22Rv1 (cell line): Measurements from ENCODE around the gene SLC22A15.

ENCODE experiments used
- ZFX ChIP-seq: fragments of 450-650 bp; IDR thresholded peaks from 2 replicates; pipeline ENCODE4 v1.6.1; 2017; ENCODE audit warnings: antibody characterized with exemption, borderline replicate concordance
- TF ChIP-seq, protein P1 (sequence below): fragments of 450-650 bp; IDR thresholded peaks from 2 replicates; pipeline ENCODE4 v1.5.1; 2017; ENCODE audit warnings: mild to moderate bottlenecking

DNA sequence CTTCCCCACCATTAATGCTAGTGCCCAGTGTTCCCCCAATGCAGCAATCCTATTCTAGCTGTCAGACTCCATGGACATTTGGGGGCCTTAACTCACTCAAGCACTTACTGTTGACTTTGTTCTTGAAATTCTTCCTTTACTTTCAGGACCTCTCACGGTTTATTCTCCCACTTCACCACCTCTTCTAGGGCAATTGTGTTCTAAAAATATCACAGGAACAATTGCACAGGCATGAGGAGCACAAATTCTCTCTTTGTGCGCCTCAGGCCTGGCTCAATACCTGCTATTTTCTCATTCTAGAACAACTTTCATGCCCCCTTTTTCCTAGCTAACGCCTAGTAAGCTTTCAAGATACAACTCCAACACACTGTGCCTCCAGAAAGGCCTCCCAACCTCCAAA lies 142.2 kb downstream of the SLC22A15 start:
- TF ChIP-seq, protein P1, sequence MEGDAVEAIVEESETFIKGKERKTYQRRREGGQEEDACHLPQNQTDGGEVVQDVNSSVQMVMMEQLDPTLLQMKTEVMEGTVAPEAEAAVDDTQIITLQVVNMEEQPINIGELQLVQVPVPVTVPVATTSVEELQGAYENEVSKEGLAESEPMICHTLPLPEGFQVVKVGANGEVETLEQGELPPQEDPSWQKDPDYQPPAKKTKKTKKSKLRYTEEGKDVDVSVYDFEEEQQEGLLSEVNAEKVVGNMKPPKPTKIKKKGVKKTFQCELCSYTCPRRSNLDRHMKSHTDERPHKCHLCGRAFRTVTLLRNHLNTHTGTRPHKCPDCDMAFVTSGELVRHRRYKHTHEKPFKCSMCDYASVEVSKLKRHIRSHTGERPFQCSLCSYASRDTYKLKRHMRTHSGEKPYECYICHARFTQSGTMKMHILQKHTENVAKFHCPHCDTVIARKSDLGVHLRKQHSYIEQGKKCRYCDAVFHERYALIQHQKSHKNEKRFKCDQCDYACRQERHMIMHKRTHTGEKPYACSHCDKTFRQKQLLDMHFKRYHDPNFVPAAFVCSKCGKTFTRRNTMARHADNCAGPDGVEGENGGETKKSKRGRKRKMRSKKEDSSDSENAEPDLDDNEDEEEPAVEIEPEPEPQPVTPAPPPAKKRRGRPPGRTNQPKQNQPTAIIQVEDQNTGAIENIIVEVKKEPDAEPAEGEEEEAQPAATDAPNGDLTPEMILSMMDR: no peak
- TF ChIP-seq ZFX: no peak
